Activated naive CD4-positive, alpha-beta T cell (primary cell): ENCODE data around the gene DDX3Y.

Experiments used
- DNase-seq, 4 experiments: peaks; one replicate each; lab custom pipeline; 2025; lab: John Stamatoyannopoulos, UW

Gene DDX3Y

GRCh38 chrY:12904618-12905516 is at the start of gene DDX3Y:
Gene DDX3Y (plus strand): TSS chrY:12904868. CDS start chrY:12904937, 69 bp downstream.
- DNase-seq: peak in 2 of 4 experiments; percentile 34 to 56

DNA sequence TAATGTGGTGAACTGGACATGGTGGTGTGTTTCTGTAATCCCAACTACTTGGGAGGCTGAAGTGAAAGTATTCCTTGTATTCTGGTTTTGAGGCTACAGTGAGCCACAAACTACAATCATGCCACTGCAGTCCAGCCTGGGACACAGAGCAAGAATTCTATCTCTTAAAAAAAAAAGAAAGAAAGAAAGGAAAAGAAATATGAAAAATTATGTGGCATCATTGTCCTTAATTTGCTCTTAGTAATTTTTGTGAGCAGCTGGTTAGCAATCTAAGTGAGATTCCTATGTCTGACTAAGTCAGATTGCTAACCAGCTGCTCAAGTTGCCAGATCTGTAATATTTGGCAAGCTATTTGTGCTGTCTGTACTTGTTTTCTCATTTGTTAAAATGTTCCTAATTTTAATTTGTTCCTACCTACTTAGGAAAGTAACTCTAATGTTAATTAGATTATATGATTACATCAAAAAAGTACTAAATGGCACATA is 48.8 kb upstream of the DDX3Y start:
- no peak for DNase-seq

DNA sequence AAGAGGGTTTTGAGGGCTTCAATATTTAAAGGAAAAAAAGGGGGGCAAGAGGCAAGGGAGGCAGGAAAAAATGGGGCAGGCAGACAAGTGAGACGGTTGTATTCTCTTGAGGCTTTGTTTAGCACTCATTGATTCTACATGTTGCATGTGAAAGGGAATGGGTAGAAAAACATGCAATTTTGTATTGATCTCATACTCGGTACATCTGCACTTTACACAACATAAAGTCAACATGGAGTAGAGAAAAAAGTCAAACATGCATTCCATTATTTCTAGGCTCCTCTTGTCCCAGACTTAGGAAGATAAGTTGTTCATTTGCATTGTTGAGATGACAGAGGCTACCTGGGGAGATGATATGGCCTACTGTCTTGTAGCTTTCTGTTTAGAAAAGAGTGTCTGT is 36.7 kb upstream of the DDX3Y start:
- no peak for DNase-seq

- DNase-seq: no peak
These were observed 7.7 kb upstream of the DDX3Y start for GRCh38 chrY:12896973-12897372.

- no peak for DNase-seq
These were observed 6.1 kb upstream of the DDX3Y start for GRCh38 chrY:12898604-12899003.

- peak in 2 of 4 experiments; percentile 34 to 37 for DNase-seq
These were observed 827 bp downstream of the DDX3Y start for GRCh38 chrY:12905517-12905872.

GRCh38 chrY:12905895-12906294 is 1.2 kb downstream of the DDX3Y start:
- DNase-seq: no peak

GRCh38 chrY:12913541-12913940 is 8.9 kb downstream of the DDX3Y start:
- no peak for DNase-seq

- no peak for DNase-seq
These were observed 23.4 kb downstream of the DDX3Y start for GRCh38 chrY:12928043-12928442.

GRCh38 chrY:12941725-12942687 is 37.3 kb downstream of the DDX3Y start:
- no peak for DNase-seq
